Peyer's patch (tissue), 4 donors: ENCODE data around the gene CDC14A.

Experiments
- POLR2A ChIP-seq, 2 donors: fragments of 450-650 bp; IDR thresholded peaks; one replicate each; pipeline ENCODE4 v1.5.1; 2017; ENCODE audit warnings: antibody characterized with exemption in 2 of 2, mild to moderate bottlenecking in 2 of 2, moderate library complexity in 2 of 2
- TF ChIP-seq, protein P1 (sequence below), 6 experiments: fragments of 450-650 bp in 4 of 6; fragments of 200-600 bp in 2 of 6; sonication (generic) in 1 of 6; IDR thresholded peaks; one replicate each; pipeline ENCODE4 v1.5.1; 2017 to 2019; ENCODE audit warnings: antibody characterized with exemption in 6 of 6, mild to moderate bottlenecking in 3 of 6, moderate library complexity in 1 of 6

GRCh38 chr1:100443811-100444571 lies 91.7 kb downstream of the CDC14A start:
- no peak for TF ChIP-seq POLR2A (IDR thresholded peaks at IDR 0.05)
- TF ChIP-seq, protein P1, sequence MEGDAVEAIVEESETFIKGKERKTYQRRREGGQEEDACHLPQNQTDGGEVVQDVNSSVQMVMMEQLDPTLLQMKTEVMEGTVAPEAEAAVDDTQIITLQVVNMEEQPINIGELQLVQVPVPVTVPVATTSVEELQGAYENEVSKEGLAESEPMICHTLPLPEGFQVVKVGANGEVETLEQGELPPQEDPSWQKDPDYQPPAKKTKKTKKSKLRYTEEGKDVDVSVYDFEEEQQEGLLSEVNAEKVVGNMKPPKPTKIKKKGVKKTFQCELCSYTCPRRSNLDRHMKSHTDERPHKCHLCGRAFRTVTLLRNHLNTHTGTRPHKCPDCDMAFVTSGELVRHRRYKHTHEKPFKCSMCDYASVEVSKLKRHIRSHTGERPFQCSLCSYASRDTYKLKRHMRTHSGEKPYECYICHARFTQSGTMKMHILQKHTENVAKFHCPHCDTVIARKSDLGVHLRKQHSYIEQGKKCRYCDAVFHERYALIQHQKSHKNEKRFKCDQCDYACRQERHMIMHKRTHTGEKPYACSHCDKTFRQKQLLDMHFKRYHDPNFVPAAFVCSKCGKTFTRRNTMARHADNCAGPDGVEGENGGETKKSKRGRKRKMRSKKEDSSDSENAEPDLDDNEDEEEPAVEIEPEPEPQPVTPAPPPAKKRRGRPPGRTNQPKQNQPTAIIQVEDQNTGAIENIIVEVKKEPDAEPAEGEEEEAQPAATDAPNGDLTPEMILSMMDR (IDR thresholded peaks at IDR 0.05) = no peak
